Activated CD8-positive, alpha-beta memory T cell treated with anti-CD3 and anti-CD28 coated beads for 48 hours (primary cell): ENCODE data around the gene PCSK9.
"Not testable (repeated sequence)": the region's sequence is repeated elsewhere in the genome, so short reads cannot be mapped to it uniquely, and the experiment has no call there.

Experiments
- DNase-seq, 3 experiments: peaks; one replicate each; pipeline ENCODE4 v3.0.0-alpha.2; 2020; ENCODE audit warnings: low read depth in 2 of 3, low spot score in 2 of 3

Gene PCSK9

DNA sequence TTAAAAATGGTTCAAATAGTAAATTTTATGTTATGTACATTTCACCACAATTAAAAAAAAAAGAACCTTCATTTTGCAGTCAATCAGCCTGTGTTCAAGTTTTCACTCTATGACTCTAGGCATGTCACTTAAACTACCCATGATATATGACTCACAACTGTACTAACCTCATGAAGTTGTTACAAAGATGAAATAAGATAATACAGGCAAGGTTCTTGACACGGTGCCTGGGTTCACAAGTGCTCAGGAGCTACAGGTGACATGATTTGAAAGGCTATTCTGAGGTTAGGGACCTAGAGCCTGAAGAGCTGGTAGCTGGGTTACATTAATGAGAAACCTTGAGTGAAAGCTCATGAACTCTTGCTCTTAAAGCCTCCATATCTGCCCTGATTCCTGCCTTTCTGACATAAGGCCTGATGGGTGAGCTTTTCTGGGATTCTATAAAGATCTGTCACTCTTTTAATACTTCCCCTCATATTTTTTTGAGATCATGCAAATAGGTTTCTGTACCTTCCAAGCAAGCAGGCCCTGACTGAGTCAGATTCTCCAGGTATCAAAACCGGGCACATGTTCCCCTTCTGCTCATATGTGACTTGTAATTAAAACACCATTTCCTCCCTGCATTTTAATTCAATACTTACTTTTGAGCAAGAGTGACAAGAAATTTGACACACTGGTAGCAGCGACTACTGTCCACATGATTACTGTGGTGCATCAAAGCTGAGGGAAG is 34.0 kb downstream of the PCSK9 start:
- DNase-seq = no peak

DNA sequence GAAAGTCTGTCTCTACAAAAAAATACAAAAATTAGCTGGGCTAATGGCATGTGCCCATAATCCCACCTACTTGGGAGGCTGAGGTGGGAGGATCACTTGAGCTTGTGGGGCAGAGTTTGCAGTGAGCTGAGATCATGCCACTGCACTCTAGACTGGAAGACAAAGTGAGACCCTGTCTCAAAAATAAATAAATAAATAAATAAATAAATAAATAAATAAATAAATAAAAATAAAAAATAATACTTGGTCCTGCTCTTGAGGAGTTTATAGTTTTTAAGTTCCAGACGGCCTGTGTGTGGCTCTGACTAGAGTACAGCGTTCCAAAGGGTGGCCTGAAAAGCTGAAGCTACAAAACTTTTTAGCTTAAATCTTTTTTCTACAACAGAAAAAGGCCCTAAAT is 35.1 kb downstream of the PCSK9 start:
- DNase-seq = no peak

DNA sequence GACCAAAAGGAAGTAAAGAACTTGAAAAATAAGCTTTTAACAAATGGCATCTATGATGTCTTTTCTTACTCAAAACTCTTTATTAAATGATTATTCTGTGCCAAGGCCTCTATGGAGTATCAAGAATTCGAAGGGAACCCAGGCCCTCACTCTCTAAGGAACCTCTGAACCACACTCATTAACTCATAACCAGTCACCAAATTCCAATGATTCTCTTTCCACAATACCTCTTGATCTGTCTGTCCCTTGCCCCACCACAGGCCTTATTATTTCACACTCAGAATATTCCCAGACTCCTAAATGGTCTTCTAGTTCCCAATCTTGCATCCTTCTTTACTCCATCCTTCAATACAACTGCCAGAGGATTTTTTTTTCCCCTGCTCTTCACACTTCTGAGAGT is 37.0 kb downstream of the PCSK9 start:
- no peak for DNase-seq

DNA sequence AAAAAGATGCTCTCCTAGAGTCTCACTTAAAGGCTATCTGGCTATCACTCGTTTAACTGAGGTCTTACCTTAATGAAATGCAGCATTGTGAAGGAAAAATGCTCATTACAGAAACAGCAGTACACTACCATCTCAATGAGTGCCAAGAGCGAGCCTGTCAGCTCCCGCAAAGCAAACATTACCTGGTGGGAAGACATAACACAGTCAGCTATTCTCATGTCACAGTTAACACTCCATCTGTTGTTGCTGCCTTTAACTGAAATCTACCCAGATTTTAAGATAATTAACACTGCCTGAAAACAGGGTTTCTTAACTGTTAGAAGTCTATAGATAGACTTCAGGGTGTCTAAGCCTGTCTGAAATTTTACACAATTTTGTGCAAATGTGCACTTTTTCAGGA is 39.1 kb downstream of the PCSK9 start:
- DNase-seq = no peak

DNA sequence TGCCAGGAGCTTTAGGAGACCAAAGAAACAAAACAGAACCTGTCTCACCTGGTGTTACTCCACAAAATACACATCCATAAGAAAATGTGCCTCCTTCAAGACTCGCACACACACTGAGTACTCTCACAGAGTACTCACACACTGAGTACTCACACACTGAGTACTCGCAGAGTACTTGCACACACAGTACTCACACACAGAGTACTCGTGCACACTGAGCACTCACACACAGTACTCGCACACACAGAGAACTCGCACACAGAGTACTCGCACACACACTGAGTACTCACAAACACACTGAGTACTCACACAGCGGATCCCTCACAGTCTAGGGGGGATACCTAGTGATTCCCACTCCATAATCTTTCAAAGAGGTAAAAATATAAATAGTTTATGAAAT is 40.3 kb downstream of the PCSK9 start:
- no peak for DNase-seq

DNA sequence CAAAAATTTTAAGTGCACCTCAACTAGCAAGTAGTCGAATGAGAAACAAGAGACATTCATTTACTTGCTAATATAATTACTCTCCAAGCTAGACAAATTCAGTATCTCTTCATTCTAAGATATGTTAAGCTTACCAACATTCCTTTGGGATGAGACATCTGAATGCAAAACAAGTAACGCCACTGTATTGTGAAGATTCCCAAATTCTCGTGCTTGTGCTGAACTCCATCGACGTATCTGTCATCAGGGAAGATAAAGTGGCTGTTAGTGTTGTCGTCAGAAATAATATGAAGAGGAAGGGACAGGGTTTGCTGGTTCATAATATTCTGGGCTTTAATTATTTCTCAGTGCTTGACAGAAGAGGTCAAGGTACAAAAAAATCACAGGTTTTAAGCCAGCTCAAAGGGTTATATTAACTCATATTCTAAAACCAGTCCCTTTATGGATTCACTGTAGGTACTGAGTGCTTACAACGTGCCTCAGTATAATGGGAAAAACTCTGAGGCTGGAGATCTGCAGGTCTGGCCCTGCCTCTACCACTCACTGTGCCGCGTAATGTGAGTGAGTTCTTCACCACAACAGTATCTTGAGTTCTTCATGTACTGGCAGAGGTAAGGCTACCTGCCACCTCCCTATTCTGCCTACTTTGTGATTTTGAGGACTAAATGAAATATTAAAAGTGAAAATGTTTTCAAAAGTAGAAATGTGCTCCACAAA is 42.0 kb downstream of the PCSK9 start:
- no peak for DNase-seq

DNA sequence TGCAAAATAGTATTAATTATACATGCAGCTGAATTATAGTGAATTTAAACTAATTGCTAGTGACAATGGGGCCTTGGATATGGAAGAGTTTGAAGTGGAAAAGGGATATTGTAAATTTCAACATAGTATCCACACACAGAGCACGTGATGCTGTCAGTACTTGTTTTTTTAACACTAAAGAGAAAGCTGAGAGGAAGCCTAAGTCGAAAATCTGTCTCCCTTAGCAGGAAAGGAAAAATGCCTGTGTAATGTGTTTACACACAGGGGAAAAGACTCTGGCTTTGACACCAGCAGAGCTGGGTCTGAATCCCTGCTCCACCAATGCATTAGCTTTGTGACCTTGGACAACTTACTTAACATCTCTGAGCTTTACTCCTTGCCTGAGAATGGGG is 42.6 kb downstream of the PCSK9 start:
- no peak for DNase-seq

DNA sequence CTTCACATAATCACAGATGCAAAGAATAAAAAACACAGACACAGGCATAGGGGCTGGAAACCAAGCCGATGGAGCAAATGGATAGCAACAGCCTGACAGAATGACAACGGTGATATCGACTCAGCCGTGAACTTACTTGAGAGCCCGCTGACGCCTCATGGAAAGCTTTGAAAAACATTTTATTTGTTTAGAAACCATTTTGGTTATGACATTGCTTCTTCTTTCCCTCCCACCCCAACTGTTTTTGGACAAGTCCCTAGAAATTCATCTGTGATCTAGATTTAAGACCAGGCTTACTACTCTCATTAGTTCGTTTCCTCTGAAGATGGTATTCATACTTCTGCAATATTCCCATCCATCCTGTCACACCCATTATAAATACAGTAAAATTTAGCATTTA is 44.9 kb downstream of the PCSK9 start:
- no peak for DNase-seq

DNA sequence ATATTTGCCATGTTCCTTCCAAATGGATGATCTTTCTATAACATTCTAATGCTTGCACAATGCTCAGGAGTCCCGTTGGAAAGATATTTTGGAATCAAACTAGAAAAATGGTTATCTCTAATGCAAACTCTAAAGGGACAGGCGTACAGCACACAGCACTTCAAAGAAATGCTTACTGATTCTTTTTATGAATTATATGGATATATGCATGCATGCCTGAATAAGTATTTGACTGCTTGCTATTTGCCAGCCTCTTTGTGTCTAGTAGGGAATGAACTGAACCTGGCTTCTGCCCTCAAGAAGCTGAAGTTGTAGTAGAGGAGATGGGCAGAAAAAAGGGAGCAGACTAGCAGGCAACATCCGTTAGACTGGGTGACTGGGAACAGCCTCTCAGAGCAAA is 48.1 kb downstream of the PCSK9 start:
- no peak for DNase-seq

DNA sequence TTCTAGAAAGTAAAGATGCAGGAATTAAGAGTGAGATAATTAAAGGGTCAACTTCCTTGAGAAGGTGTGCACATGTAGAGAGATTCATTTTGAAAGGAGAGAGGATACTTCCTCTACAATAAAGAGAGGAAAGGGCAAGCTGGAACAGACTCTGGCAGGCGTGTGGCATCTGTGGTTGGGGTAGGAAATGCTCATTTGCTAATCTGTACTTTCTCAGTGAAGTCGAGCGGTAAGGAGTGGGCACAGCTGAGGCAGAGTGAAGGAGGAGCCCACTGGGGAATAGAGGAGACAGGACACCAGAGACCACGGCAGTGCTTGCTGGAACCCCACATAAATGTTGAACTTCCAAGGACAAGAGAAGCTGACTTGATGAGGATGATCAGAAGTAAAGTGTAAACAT is 49.1 kb downstream of the PCSK9 start:
- no peak for DNase-seq

DNA sequence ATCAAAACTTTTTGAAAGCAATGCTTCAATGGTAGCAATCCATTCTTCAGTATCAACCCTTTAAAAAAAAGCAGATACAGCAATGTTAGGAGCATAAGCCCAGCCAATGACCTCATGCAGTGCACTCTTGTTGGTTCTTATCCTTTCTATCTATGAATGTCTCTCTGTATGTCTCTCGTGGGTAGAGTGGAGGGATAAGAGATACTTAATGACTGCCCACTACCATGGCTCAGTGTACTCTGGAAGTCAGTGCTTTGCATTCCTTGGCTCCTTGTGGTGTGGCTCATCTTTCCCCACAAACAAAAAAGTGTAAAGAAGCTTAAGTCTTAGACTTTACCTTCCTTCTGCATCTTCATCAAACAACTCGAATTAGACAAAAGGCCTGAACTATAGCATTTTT is 50.3 kb downstream of the PCSK9 start:
- DNase-seq = no peak

DNA sequence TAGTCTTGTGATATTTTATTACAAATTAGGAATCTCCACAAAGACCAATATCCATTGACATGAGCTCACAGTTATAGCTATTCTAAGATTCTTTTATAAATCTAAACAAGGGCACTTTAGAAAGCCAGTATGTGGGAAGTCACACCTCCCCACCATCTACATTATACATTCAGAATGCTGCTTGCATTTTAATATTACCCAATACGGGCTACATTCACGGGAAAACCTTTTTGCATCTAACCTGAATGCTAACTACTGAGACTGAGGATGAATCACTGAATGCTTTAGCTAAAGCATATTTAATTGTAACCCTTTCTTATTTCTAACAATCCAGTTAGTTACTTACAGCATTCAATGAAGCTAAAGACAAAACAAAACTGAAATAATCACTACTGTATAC is 53.1 kb downstream of the PCSK9 start:
- no peak for DNase-seq

DNA sequence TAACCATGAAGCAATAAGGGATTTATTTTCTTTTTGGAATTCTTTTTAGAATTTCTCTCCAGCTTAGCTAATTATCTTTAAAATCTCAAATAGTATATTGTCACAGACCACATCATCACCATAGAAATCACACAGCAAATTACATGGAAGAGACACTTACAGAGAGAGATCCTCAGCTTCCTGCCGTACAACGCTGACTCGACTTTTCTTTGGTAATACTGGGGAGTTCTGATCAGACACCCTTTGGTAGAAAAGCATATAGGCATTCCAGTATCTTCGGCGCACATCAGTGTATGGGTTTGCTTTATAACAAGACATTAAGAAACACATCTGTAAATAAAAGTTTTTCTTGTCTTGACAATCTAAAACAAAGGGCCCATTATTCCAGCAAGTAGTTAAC is 55.7 kb downstream of the PCSK9 start:
- DNase-seq = no peak

DNA sequence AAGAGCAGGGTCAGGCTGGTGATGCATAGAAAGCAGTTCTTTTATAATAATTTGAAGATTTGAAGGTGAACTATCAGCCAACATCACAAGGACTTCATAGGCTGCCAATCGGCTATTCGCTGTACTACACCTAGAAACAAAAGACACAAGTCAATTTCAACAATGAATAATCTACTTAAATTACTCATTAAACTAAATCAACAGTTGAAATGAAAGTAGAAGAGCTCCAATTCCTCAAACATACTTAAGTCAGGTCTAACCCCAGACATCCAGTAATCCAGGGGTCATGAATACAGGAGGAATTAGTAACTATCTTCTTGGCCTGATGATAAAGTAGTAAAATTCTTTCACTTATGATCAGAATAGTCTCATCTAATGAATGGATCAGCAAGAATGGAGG is 64.5 kb downstream of the PCSK9 start:
- no peak for DNase-seq

DNA sequence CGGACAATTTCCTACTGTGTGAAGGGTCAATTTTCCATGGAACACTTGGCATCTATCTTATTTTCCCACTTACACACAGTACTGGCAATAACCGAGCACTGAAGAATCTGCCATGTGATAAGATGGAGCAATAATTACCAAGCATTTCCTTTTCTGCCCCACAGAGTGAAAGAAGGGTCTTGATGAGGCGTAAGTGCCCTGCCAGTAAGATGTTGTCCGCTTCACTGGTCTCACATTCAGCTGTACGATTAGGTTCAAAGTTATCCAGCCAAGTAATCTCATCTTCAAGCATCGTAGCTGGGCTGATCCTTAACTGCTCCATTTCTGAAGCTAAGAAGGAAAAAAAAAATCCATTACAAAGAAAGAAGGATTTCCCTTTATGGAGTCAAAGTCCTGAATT is 67.8 kb downstream of the PCSK9 start:
- no peak for DNase-seq

DNA sequence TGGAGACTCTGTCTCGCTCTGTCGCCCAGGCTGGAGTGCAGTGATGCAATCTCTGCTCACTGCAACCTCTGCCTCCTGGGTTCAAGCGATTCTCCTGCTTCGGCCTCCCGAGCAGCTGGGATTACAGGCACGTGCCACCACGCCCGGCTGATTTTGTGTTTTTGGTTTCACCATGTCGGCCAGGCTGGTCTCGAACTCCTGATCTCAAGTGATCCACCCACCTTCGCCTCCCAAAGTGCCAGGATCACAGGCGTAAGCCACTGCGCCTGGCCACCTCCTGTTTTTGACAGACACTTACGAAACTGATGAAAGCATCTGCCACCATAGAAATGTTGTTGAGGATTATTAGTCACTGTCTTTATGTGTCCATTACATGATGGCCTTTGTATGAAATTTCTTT is 69.7 kb downstream of the PCSK9 start:
- not testable (repeated sequence) for DNase-seq
